GM18519 (cell line): Measurements from ENCODE around the gene BRPF3.
"Not testable (repeated sequence)": the region's sequence is repeated elsewhere in the genome, so short reads cannot be mapped to it uniquely, and the experiment has no call there.

ENCODE experiments used
- ATAC-seq: cut with Tn5 transposase; IDR thresholded peaks from one replicate; pipeline ENCODE4 v1.9.1; 2021; ENCODE audit warnings: mild to moderate bottlenecking, moderate library complexity; ENCODE audit not compliant: unreplicated experiment, low FRiP score

The BRPF3 gene

DNA sequence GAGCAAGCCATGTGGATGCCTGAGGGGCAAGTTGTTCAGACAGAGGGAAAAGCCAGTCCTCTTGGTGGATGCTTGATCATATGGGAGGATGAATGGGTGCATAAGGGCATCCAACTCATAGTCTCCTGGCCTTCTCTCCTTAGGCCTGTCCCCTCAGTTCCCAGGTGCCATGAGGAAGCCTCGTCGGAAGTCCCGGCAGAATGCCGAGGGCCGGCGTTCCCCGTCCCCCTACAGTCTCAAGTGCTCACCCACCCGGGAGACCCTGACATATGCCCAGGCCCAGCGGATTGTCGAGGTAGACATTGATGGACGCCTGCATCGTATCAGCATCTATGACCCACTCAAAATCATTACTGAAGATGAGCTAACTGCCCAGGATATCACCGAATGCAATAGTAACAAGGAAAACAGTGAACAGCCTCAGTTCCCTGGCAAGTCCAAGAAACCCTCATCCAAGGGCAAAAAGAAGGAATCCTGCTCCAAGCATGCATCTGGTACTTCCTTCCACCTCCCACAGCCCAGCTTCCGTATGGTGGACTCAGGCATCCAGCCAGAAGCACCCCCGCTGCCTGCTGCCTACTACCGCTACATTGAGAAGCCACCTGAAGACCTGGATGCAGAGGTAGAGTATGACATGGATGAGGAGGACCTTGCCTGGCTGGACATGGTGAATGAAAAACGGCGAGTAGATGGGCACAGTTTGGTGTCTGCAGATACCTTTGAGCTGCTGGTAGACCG lies 3.8 kb downstream of the BRPF3 start:
- ATAC-seq: no peak

DNA sequence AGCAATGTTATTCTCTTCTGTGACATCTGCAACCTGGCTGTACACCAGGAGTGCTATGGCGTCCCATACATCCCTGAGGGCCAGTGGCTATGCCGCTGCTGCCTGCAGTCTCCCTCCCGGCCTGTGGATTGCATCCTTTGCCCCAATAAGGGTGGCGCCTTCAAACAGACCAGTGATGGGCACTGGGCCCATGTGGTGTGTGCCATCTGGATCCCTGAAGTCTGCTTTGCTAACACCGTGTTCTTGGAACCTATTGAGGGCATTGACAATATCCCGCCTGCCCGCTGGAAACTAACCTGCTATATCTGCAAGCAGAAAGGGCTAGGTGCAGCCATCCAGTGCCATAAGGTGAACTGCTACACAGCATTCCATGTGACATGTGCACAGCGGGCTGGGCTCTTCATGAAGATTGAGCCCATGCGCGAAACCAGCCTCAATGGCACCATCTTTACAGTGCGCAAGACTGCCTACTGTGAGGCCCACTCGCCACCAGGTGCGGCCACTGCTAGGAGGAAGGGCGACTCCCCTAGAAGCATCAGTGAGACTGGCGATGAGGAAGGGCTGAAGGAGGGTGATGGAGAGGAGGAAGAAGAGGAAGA lies 4.6 kb downstream of the BRPF3 start:
- no peak for ATAC-seq

DNA sequence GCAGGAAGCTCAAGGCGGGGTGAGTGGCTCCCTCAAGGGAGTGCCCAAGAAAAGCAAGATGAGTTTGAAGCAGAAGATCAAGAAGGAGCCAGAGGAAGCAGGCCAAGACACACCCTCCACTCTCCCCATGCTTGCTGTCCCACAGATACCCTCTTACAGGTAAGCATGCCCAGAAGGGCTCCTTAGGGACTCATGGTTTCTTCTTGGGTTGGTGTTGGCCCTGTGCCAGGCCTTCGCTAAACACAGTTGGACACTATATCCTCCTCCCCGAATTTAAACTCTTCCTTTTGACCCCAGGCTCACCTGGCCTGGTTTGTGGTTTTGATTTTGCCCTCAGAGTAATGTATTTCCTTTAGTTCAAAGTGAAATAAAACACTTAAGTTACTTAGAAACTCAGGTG lies 5.1 kb downstream of the BRPF3 start:
- ATAC-seq: no peak

GRCh38 chr6:36202101-36202500 lies 5.6 kb downstream of the BRPF3 start:
- ATAC-seq: no peak

DNA sequence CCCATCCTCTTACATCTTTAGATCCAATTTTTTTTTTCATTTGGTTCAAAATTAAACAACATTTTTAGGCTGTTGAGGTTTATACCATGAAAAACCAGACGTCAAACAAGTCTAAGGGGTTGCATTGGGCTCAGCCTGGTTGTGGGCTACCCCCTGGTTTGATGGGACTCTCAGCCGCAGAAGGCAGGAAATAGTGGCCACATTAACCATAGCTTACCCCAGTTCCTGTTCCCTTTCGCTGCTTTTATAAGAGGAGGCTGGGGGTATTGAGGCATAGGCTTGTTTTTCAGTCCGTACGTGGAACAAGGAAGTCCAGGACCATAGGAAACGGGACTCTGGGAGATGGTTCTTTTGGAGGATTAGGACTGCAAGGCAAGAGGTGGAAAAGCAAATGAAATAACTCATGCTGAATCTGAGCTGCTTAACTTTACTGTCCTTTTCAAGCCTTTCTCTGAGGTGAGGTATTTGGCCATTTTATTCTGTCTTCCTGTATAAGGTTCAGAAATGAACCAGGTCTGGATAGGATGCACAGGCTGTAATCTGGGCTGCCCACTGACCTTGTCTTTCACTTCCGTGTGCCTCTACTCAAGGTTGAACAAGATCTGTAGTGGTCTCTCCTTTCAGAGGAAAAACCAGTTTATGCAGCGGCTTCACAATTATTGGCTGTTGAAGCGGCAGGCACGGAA lies 7.7 kb downstream of the BRPF3 start:
- no peak for ATAC-seq

- no peak for ATAC-seq
Observed at GRCh38 chr6:36207155-36207554, 10.6 kb downstream of the BRPF3 start.

- no peak for ATAC-seq
Observed at GRCh38 chr6:36209606-36210005, 13.1 kb downstream of the BRPF3 start.

DNA sequence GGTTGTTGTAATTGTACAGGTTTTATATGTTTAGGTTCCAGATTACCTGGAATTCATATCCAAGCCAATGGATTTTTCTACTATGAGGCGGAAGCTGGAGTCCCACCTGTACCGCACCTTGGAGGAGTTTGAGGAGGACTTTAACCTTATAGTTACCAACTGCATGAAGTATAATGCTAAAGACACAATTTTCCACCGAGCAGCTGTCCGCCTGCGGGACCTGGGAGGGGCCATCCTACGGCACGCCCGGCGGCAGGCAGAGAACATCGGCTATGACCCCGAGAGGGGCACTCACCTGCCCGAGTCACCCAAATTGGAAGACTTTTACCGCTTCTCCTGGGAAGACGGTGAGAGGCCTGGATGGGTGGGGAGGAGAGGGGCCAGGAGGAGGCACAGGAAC lies 13.6 kb downstream of the BRPF3 start:
- ATAC-seq: no peak

DNA sequence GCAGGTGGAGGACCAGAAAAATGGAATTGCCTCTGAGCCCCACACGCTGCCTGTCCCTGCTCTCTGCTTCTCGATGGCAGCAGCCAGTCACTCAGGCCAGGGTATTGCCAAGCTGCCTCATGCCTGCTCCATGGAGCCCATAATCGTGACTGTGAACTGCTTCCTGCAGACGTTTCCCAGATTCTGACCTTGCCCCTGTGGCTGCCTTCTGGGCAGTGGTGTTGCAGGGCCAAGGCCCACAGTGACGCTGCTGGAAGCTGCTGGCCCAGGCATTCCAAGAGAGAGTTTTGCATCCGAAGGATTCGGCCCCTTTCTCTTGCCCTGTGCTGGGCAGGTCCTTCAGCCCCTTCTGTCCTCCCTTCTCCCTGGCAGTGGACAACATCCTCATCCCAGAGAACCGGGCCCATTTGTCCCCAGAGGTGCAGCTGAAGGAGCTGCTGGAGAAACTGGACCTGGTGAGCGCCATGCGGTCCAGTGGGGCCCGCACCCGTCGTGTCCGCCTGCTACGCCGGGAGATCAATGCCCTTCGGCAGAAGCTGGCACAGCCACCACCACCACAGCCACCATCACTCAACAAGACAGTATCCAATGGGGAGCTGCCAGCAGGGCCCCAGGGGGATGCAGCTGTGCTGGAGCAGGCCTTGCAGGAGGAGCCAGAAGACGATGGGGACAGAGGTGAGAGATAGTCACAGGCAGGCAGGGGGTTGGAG lies 14.5 kb downstream of the BRPF3 start:
- no peak for ATAC-seq

- no peak for ATAC-seq
Observed at GRCh38 chr6:36216559-36216958, 20.0 kb downstream of the BRPF3 start.

DNA sequence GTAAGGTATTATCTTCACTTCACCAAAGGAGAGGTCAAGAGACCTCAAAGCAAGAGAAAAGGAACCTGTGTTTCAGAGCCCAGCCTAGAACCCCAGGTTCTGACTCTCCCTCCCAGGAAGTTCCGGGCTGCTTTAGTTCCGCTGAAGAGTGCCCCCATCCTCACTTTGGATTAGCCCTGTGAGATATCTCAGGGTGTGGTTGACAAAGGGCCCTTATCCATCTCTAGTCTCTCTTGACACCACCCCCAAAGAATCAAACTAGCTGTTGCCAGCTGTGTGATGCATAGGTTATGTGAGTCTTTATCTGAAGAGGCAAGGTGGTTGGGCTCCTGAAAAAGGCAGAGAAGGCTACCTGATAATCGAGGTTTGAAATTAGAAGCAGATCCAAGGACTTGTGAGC lies 20.6 kb downstream of the BRPF3 start:
- ATAC-seq: no peak

- no peak for ATAC-seq
Observed at GRCh38 chr6:36217946-36218345, 21.4 kb downstream of the BRPF3 start.

DNA sequence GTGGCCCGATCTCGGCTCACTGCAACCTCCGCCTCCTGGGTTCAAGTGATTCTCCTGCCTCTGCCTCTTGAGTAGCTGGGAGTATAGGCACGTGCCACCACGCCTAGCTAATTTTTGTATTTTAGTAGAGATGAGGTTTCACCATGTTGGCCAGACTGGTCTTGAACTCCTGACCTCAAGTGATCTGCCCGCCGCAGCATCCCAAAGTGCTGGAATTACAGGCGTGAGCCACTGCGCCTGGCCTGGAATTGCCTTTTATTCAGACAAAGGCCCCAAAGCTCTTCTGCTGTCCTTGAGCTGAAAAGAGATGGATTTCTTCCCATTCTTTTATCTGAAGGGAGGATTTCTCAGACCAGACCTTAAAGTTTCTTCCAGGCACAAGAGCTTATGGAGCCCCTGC lies 22.0 kb downstream of the BRPF3 start:
- not testable (repeated sequence) for ATAC-seq

GRCh38 chr6:36219081-36219480 lies 22.5 kb downstream of the BRPF3 start:
- ATAC-seq: no peak

DNA sequence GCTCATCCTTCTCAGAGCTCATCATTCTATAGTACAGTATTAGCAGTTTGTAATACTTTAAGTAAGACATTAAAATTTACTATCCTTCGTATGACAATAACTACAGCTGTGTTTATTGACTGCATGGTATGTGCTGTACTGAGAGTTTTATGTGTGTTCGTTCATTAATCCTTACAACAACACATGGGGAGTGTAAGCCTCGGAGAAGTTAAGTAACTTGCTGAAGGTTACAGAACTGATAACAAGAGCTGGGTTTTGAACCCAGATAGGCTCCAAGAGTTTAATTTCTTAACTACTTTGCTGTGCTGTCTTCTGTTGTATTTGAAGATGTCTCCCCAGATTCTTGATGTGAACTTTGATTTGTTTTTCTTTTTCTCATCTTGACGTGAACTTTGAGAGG lies 23.7 kb downstream of the BRPF3 start:
- ATAC-seq: no peak

DNA sequence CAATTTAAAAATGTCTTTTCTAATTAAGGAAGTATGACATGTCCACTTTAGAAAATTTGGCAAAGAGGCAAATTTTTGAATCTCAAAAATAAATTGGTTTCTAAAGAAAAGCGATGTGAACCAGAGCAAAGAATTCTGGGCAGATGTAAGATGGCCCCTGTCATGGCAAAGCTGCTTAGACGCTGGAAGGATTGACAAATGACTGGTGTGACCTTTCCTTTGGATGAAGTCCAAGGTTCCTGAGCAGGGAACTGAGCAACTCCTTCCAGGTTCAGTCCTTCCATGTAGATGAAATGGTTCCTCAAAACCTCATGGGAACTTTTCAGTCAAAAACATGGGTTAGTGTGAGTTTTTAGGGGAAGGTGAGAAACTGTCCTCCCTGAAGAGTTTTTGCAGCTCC lies 25.1 kb downstream of the BRPF3 start:
- no peak for ATAC-seq

GRCh38 chr6:36222924-36223323 lies 26.4 kb downstream of the BRPF3 start:
- no peak for ATAC-seq

GRCh38 chr6:36223706-36224105 lies 27.2 kb downstream of the BRPF3 start:
- ATAC-seq: no peak

GRCh38 chr6:36224918-36225461 lies 28.4 kb downstream of the BRPF3 start:
- no peak for ATAC-seq

DNA sequence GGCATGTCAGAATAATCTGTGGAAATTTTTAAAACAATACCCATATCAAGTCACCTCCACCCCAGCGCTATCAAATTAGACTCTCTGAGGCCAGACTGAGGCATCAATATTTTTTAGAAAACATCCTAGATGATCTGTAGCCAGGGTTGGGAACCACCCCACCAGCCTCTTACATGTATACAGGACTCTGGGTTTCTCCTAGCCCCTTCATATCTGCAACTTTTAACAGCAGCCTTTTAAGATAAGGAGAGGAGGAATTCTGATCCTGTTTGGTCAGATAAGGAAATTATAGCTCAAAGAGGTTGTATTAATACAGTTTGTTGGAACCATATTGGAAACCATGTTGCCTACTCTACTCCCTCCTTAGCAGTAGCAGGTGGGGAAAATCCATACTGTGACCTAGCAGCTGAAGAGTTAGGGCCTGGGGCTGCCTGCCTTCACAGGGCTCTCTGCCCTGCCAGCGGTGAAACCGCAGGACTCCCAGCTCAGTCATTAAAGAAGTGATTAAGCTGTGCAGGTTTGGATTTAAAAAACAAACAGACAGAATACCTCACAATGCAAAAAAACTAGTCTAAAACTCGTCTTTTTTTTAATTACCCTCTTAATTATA lies 30.0 kb downstream of the BRPF3 start:
- ATAC-seq: no peak
